SU-DHL-6 (cell line): ENCODE measurements around the gene GSTO1.

Experiments
- EZH2phosphoT487 ChIP-seq: fragments of 200-600 bp; sonication (generic), shearing (Covaris generic); conservative IDR thresholded peaks from 2 replicates; pipeline ENCODE4 v1.6.1; 2018; ENCODE audit warnings: mild to moderate bottlenecking, antibody characterized with exemption, low read length, moderate library complexity, mixed read lengths
- TF ChIP-seq, protein P1 (sequence below): fragments of 200-600 bp; sonication (generic); IDR thresholded peaks from one replicate; pipeline ENCODE4 v1.5.1; 2017; ENCODE audit warnings: antibody characterized with exemption, mild to moderate bottlenecking, low read length, moderate library complexity; ENCODE audit not compliant: insufficient read depth, poor library complexity, severe bottlenecking

- TF ChIP-seq, protein P1, sequence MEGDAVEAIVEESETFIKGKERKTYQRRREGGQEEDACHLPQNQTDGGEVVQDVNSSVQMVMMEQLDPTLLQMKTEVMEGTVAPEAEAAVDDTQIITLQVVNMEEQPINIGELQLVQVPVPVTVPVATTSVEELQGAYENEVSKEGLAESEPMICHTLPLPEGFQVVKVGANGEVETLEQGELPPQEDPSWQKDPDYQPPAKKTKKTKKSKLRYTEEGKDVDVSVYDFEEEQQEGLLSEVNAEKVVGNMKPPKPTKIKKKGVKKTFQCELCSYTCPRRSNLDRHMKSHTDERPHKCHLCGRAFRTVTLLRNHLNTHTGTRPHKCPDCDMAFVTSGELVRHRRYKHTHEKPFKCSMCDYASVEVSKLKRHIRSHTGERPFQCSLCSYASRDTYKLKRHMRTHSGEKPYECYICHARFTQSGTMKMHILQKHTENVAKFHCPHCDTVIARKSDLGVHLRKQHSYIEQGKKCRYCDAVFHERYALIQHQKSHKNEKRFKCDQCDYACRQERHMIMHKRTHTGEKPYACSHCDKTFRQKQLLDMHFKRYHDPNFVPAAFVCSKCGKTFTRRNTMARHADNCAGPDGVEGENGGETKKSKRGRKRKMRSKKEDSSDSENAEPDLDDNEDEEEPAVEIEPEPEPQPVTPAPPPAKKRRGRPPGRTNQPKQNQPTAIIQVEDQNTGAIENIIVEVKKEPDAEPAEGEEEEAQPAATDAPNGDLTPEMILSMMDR, result no peak
- no peak for TF ChIP-seq EZH2phosphoT487
Observed at GRCh38 chr10:104235801-104236200, 18.9 kb upstream of the GSTO1 start.
